ENCODE results near the gene NEURL3. TPM values are rescaled to one million over a fixed set of nuclear protein-coding genes. Genes with fewer than 3 reads are reported as not detected.

The NEURL3 gene
- total RNA-seq, 3 donors from 2014 or later (not counting 1 experiment from before 2014, with no cell fraction given): not detected

- Mint-ChIP-seq H3K27me3 (ENCODE audit: low read depth in 2 of 2) (peaks cover 0 to 6% of the 10 kb centered on the region in 2 donors), H3K9me3 (no peaks in the 10 kb centered on the region), H3K4me1 (peaks cover 30 to 48% of the 10 kb centered on the region in 2 donors), H3K27ac (peak overlapping the region; percentile 48 to 60), H3K4me3 (peak overlapping the region; percentile 81), H3K36me3 (no peaks in the 10 kb centered on the region)
- Histone ChIP-seq H3K27me3 (ENCODE audit: control insufficient read depth, insufficient read depth, low read length) (no peaks in the 10 kb centered on the region), H3K4me3 (ENCODE audit: low read length) (no peak overlapping the region), H3K4me1 (ENCODE audit: control insufficient read depth, insufficient read depth, low read length) (peaks cover 58% of the 10 kb centered on the region), H3K9me3 (ENCODE audit: control insufficient read depth, insufficient read depth, low read length) (no peaks in the 10 kb centered on the region), H3K27ac (ENCODE audit: low read length) (no peak overlapping the region), H3K36me3 (ENCODE audit: control insufficient read depth, insufficient read depth, low read length) (no peaks in the 10 kb centered on the region)
- intact Hi-C loops (cut with micrococcal nuclease): no loop called here
- TF ChIP-seq CTCF (IDR thresholded peaks at IDR 0.05): no peak
- 40% methylated on average over 12 of the region's 14 CpGs for WGBS (ENCODE audit: insufficient coverage)
- ATAC-seq (peak in 1 of 3 donors; percentile 25), DNase-seq (peak in 1 of 2 donors; percentile 64)
Observed at GRCh38 chr2:96528006-96528699, 23.0 kb upstream of the NEURL3 start.

GRCh38 chr2:96527286-96528005, 22.3 kb upstream of the NEURL3 start:
- Mint-ChIP-seq H3K4me1 (peaks cover 28 to 47% of the 10 kb centered on the region in 2 donors), H3K9me3 (no peaks in the 10 kb centered on the region), H3K27me3 (ENCODE audit: low read depth in 2 of 2) (peaks cover 0 to 6% of the 10 kb centered on the region in 2 donors), H3K36me3 (no peaks in the 10 kb centered on the region), H3K27ac (peak overlapping the region; percentile 48 to 60), H3K4me3 (peak overlapping the region; percentile 81)
- Histone ChIP-seq H3K4me1 (ENCODE audit: control insufficient read depth, insufficient read depth, low read length) (peaks cover 51% of the 10 kb centered on the region), H3K27ac (ENCODE audit: low read length) (peak overlapping the region; percentile 37), H3K36me3 (ENCODE audit: control insufficient read depth, insufficient read depth, low read length) (no peaks in the 10 kb centered on the region), H3K27me3 (ENCODE audit: control insufficient read depth, insufficient read depth, low read length) (no peaks in the 10 kb centered on the region), H3K4me3 (ENCODE audit: low read length) (peak overlapping the region; percentile 56), H3K9me3 (ENCODE audit: control insufficient read depth, insufficient read depth, low read length) (no peaks in the 10 kb centered on the region)
- TF ChIP-seq CTCF (IDR thresholded peaks at IDR 0.05): peak; percentile 37
- under 1% methylated on average over 35 of the region's 51 CpGs for WGBS (ENCODE audit: insufficient coverage)
- intact Hi-C loops (cut with micrococcal nuclease): loop anchor here (1.0 kb wide), 1 partner anchor 27 kb away; no protein-coding TSS in a partner anchor
- ATAC-seq (peak; percentile 36 to 66 (median 41)), DNase-seq (peak; percentile 43 to 71)

- H3K27ac ChIP-seq (ENCODE audit: low read length): peak overlapping the region; percentile 37
- H3K9me3 ChIP-seq (ENCODE audit: control insufficient read depth, insufficient read depth, low read length): no peaks in the 10 kb centered on the region
- H3K4me3 ChIP-seq (ENCODE audit: low read length): peak overlapping the region; percentile 56
- Mint-ChIP-seq H3K4me3 (peak overlapping the region; percentile 77), H3K9me3 (no peaks in the 10 kb centered on the region), H3K4me1 (peaks cover 21 to 40% of the 10 kb centered on the region in 2 donors), H3K36me3 (no peaks in the 10 kb centered on the region), H3K27ac (peak overlapping the region in 1 of 2 donors; percentile 60), H3K27me3 (ENCODE audit: low read depth in 2 of 2) (peaks cover 0 to 6% of the 10 kb centered on the region in 2 donors)
- WGBS (ENCODE audit: insufficient coverage): 78% methylated on average over 29 of the region's 29 CpGs
- no peaks in the 10 kb centered on the region for H3K27me3 ChIP-seq (ENCODE audit: control insufficient read depth, insufficient read depth, low read length)
- no peak for DNase-seq
- H3K4me1 ChIP-seq (ENCODE audit: control insufficient read depth, insufficient read depth, low read length): peaks cover 44% of the 10 kb centered on the region
- ATAC-seq: no peak
- H3K36me3 ChIP-seq (ENCODE audit: control insufficient read depth, insufficient read depth, low read length): no peaks in the 10 kb centered on the region
- TF ChIP-seq CTCF (IDR thresholded peaks at IDR 0.05): no peak
- intact Hi-C loops (cut with micrococcal nuclease): loop anchor here (1.0 kb wide), 1 partner anchor 28 kb away; no protein-coding TSS in a partner anchor
Observed at GRCh38 chr2:96526615-96527285, 21.6 kb upstream of the NEURL3 start.
